H9 (cell line): ENCODE measurements around the gene LDHA. TPM values are rescaled to one million over a fixed set of nuclear protein-coding genes. Genes with fewer than 3 reads are reported as not detected.

Experiments
- DNase-seq: peaks from one replicate; pipeline ENCODE4 v3.0.0-alpha.2; 2017
- H2AFZ ChIP-seq: one replicate; pipeline ENCODE4 v1.6.1; 2013; ENCODE audit warnings: mild to moderate bottlenecking, low read length, control low read depth, moderate library complexity
- H2AK5ac ChIP-seq: 2 replicates; pipeline ENCODE4 v1.6.1; 2013; ENCODE audit warnings: low read length, control low read depth, mixed read lengths; ENCODE audit not compliant: insufficient read length
- H2BK120ac ChIP-seq: one replicate; pipeline ENCODE4 v1.6.1; 2013; ENCODE audit warnings: low read depth, mild to moderate bottlenecking, low read length, control low read depth, inconsistent platforms; ENCODE audit not compliant: poor library complexity, severe bottlenecking
- H2BK12ac ChIP-seq: 2 replicates; pipeline ENCODE4 v1.6.1; 2013; ENCODE audit warnings: low read length, control low read depth, mixed read lengths, low read depth; ENCODE audit not compliant: insufficient read length
- H2BK15ac ChIP-seq: 2 replicates; pipeline ENCODE4 v1.6.1; 2013; ENCODE audit warnings: low read depth, low read length, control low read depth
- H2BK20ac ChIP-seq: one replicate; pipeline ENCODE4 v1.6.1; 2013; ENCODE audit warnings: low read depth, mild to moderate bottlenecking, low read length, control low read depth, inconsistent platforms; ENCODE audit not compliant: poor library complexity, severe bottlenecking
- H2BK5ac ChIP-seq: 2 replicates; pipeline ENCODE4 v1.6.1; 2013; ENCODE audit warnings: low read length, control low read depth, mixed read lengths; ENCODE audit not compliant: insufficient read length
- H3K14ac ChIP-seq: 2 replicates; pipeline ENCODE4 v1.6.1; 2013; ENCODE audit warnings: low read length, control low read depth; ENCODE audit not compliant: insufficient read depth
- H3K18ac ChIP-seq: 2 replicates; pipeline ENCODE4 v1.6.1; 2013; ENCODE audit warnings: low read depth, mild to moderate bottlenecking, mixed read lengths, low read length, control low read depth; ENCODE audit not compliant: insufficient read length
- H3K23ac ChIP-seq: 2 replicates; pipeline ENCODE4 v1.6.1; 2013; ENCODE audit warnings: low read length, control low read depth, mixed read lengths, low read depth; ENCODE audit not compliant: insufficient read length
- H3K23me2 ChIP-seq: 2 replicates; pipeline ENCODE4 v1.6.1; 2013; ENCODE audit warnings: low read depth, mild to moderate bottlenecking, mixed read lengths, low read length, control low read depth; ENCODE audit not compliant: insufficient read length, poor library complexity, severe bottlenecking
- H3K27ac ChIP-seq: 2 replicates; pipeline ENCODE4 v1.5.1; 2013; ENCODE audit warnings: low read length, control low read depth, mixed read lengths, low read depth; ENCODE audit not compliant: insufficient read length
- H3K27me3 ChIP-seq: 2 replicates; pipeline ENCODE4 v1.6.1; 2013; ENCODE audit warnings: low read length, control low read depth, inconsistent platforms; ENCODE audit not compliant: insufficient read depth
- H3K4ac ChIP-seq: 2 replicates; pipeline ENCODE4 v1.6.1; 2013; ENCODE audit warnings: low read depth, mild to moderate bottlenecking, control low read depth, inconsistent platforms, low read length, moderate library complexity
- H3K4me1 ChIP-seq: 2 replicates; pipeline ENCODE4 v1.6.1; 2013; ENCODE audit warnings: low read length, control low read depth, inconsistent platforms; ENCODE audit not compliant: insufficient read depth
- H3K4me2 ChIP-seq: 2 replicates; pipeline ENCODE4 v1.6.1; 2013; ENCODE audit warnings: low read length, control low read depth, mixed read lengths; ENCODE audit not compliant: insufficient read length, insufficient read depth
- H3K56ac ChIP-seq: 2 replicates; pipeline ENCODE4 v1.6.1; 2013; ENCODE audit warnings: low read depth, mild to moderate bottlenecking, mixed read lengths, low read length, control low read depth; ENCODE audit not compliant: insufficient read length
- H3K79me1 ChIP-seq: 2 replicates; pipeline ENCODE4 v1.6.1; 2013; ENCODE audit warnings: low read depth, mild to moderate bottlenecking, moderate library complexity, low read length, control low read depth, inconsistent platforms; ENCODE audit not compliant: insufficient read depth, poor library complexity, severe bottlenecking
- H3K79me2 ChIP-seq: 2 replicates; pipeline ENCODE4 v1.6.1; 2013; ENCODE audit warnings: low read length, control low read depth, inconsistent platforms; ENCODE audit not compliant: insufficient read depth
- H3K9ac ChIP-seq: 2 replicates; pipeline ENCODE4 v1.6.1; 2013; ENCODE audit warnings: low read length, control low read depth, mixed read lengths; ENCODE audit not compliant: insufficient read length; ENCODE audit errors: extremely low read depth
- H3K9me3 ChIP-seq: one replicate; pipeline ENCODE4 v1.6.1; 2013; ENCODE audit warnings: low read depth, low read length, inconsistent platforms; ENCODE audit not compliant: control insufficient read depth
- H3T11ph ChIP-seq: one replicate; pipeline ENCODE4 v1.6.1; 2013; ENCODE audit warnings: mild to moderate bottlenecking, low read length, control low read depth, inconsistent platforms
- H4K20me1 ChIP-seq: one replicate; pipeline ENCODE4 v1.6.1; 2013; ENCODE audit not compliant: control insufficient read depth, insufficient read length, insufficient read depth
- H4K5ac ChIP-seq: 2 replicates; pipeline ENCODE4 v1.6.1; 2013; ENCODE audit warnings: low read depth, mild to moderate bottlenecking, mixed read lengths, low read length, control low read depth; ENCODE audit not compliant: insufficient read length
- H4K8ac ChIP-seq: replicated peaks from 2 replicates; pipeline ENCODE4 v1.6.1; 2013; ENCODE audit warnings: low read length, control low read depth, mixed read lengths, low read depth; ENCODE audit not compliant: insufficient read length
- H4K91ac ChIP-seq: 2 replicates; pipeline ENCODE4 v1.6.1; 2013; ENCODE audit warnings: low read depth, mild to moderate bottlenecking, moderate library complexity, mixed read lengths, low read length, control low read depth; ENCODE audit not compliant: insufficient read length
- H3K27ac Mint-ChIP-seq, 3 experiments: 2 replicates in 2 of 3; 3 replicates in 1 of 3; pipeline ENCODE4 v1.8.0; 2020 to 2021; ENCODE audit warnings: mixed read lengths in 3 of 3, mild to moderate bottlenecking in 1 of 3, moderate library complexity in 1 of 3
- H3K27me3 Mint-ChIP-seq: 2 replicates; pipeline ENCODE4 v1.8.0; 2021; ENCODE audit warnings: low read depth, mild to moderate bottlenecking, moderate library complexity, mixed read lengths
- H3K36me3 Mint-ChIP-seq, 3 experiments: 2 replicates in 2 of 3; 3 replicates in 1 of 3; pipeline ENCODE4 v1.8.0; 2020 to 2021; ENCODE audit warnings: low read depth in 3 of 3, mixed read lengths in 3 of 3; ENCODE audit not compliant: insufficient read depth in 1 of 3
- H3K4me1 Mint-ChIP-seq, 2 experiments: 2 replicates each; pipeline ENCODE4 v1.8.0; 2020; ENCODE audit warnings: mixed read lengths in 2 of 2
- H3K4me3 Mint-ChIP-seq, 2 experiments: 2 replicates in 1 of 2; 3 replicates in 1 of 2; pipeline ENCODE4 v1.8.0; 2020 to 2021; ENCODE audit warnings: mild to moderate bottlenecking in 2 of 2, mixed read lengths in 2 of 2, moderate library complexity in 1 of 2
- H3K9me3 Mint-ChIP-seq, 2 experiments: 2 replicates in 1 of 2; 3 replicates in 1 of 2; pipeline ENCODE4 v1.8.0; 2020; ENCODE audit warnings: mild to moderate bottlenecking in 2 of 2, mixed read lengths in 2 of 2, moderate library complexity in 1 of 2
- CTCF ChIP-seq: fragments of 200-600 bp; sonication (generic); conservative IDR thresholded peaks from 3 replicates; pipeline ENCODE4 v1.8.0; 2021; ENCODE audit warnings: antibody characterized with exemption, mild to moderate bottlenecking
- WGBS: extraction: QIAGEN DNeasy Blood & Tissue Kit; methylation state at CpG from one replicate; pipeline ENCODE4 v1.1.7; 2013; ENCODE audit warnings: missing lambda C conversion rate, low lambda C conversion rate, mixed read lengths; ENCODE audit not compliant: insufficient read length; ENCODE audit errors: extremely low coverage; 5-methylcytosine and 5-hydroxymethylcytosine counted together
- total RNA-seq: library from RNA; stranded (reverse); gene quantifications from 2 replicates; pipeline ENCODE4 v1.2.1, GENCODE V29; 2021

LDHA gene
- total RNA-seq, 1 experiment from 2014 or later: 720 TPM

GRCh38 chr11:18379201-18379600 is 15.2 kb upstream of the LDHA start:
- no peaks in the 10 kb centered on the region for H3K27me3 Mint-ChIP-seq
- H3K4me3 Mint-ChIP-seq: no peak overlapping the region
- Histone ChIP-seq H3K18ac (no peak overlapping the region), H4K5ac (no peak overlapping the region), H3K23me2 (no peaks in the 10 kb centered on the region), H3K9me3 (no peaks in the 10 kb centered on the region), H2AK5ac (no peak overlapping the region), H3K27ac (no peak overlapping the region), H2BK20ac (no peak overlapping the region), H3K27me3 (no peaks in the 10 kb centered on the region), H2AFZ (no peak overlapping the region), H3K79me2 (no peaks in the 10 kb centered on the region), H3K56ac (no peak overlapping the region), H3K9ac (no peak overlapping the region), H4K20me1 (no peaks in the 10 kb centered on the region), H2BK15ac (no peak overlapping the region), H2BK120ac (no peak overlapping the region), H3K79me1 (no peaks in the 10 kb centered on the region), H2BK12ac (no peak overlapping the region), H3K14ac (no peak overlapping the region), H2BK5ac (no peak overlapping the region), H4K91ac (no peak overlapping the region), H3K4me1 (no peaks in the 10 kb centered on the region), H3K4ac (no peak overlapping the region), H3K4me2 (no peak overlapping the region), H3K23ac (no peak overlapping the region), H4K8ac (no peak overlapping the region), H3T11ph (no peak overlapping the region)
- peaks cover 4 to 9% of the 10 kb centered on the region in 2 experiments; a peak in 2 of 4 replicates for H3K4me1 Mint-ChIP-seq
- no peak for TF ChIP-seq CTCF
- no peak overlapping the region for H3K27ac Mint-ChIP-seq
- no peaks in the 10 kb centered on the region for H3K36me3 Mint-ChIP-seq
- no peaks in the 10 kb centered on the region for H3K9me3 Mint-ChIP-seq
- no CpG with 5 or more reads among the region's 2 CpGs for WGBS
- no peak for DNase-seq
